Aorta (tissue), 5 donors: Measurements from ENCODE around the gene TRIM37. TPM values are rescaled to one million over a fixed set of nuclear protein-coding genes. Genes with fewer than 3 reads are reported as not detected.
"Not testable (repeated sequence)": the region's sequence is repeated elsewhere in the genome, so short reads cannot be mapped to it uniquely, and the experiment has no call there.

Experiments used
- ATAC-seq: fragments of 200-7000 bp; cut with Tn5 transposase; one replicate; pipeline ENCODE4 v1.9.1; 2022; ENCODE audit warnings: moderate library complexity; ENCODE audit not compliant: low FRiP score
- DNase-seq, 2 donors: peaks; one replicate each; pipeline ENCODE4 v3.0.0-alpha.2; 2020
- H3K27ac ChIP-seq, 2 donors: one replicate each; pipeline ENCODE4 v1.5.1; 2013; ENCODE audit warnings: low read length in 2 of 2, mild to moderate bottlenecking in 2 of 2, moderate library complexity in 2 of 2, control low read depth in 1 of 2, inconsistent platforms in 1 of 2, low read depth in 1 of 2
- H3K27me3 ChIP-seq, 2 donors: one replicate each; pipeline ENCODE4 v1.6.1; 2013; ENCODE audit warnings: control low read depth in 1 of 2, low read length in 1 of 2, mild to moderate bottlenecking in 1 of 2, moderate library complexity in 1 of 2; ENCODE audit not compliant: insufficient read depth in 2 of 2, control insufficient read depth in 1 of 2
- H3K36me3 ChIP-seq, 2 donors: one replicate each; pipeline ENCODE4 v1.6.1; 2013; ENCODE audit warnings: control low read depth in 1 of 2, low read length in 1 of 2, mild to moderate bottlenecking in 1 of 2; ENCODE audit not compliant: insufficient read depth in 2 of 2, control insufficient read depth in 1 of 2
- H3K4me1 ChIP-seq, 2 donors: one replicate each; pipeline ENCODE4 v1.6.1; 2013; ENCODE audit warnings: low read length in 2 of 2, control low read depth in 1 of 2, mild to moderate bottlenecking in 1 of 2, moderate library complexity in 1 of 2; ENCODE audit not compliant: insufficient read depth in 2 of 2, control insufficient read depth in 1 of 2
- H3K4me3 ChIP-seq, 2 donors: one replicate each; pipeline ENCODE4 v1.5.1; 2013; ENCODE audit warnings: low read length in 2 of 2, control low read depth in 1 of 2, mild to moderate bottlenecking in 1 of 2
- H3K9me3 ChIP-seq: one replicate; pipeline ENCODE4 v1.6.1; 2013; ENCODE audit warnings: mild to moderate bottlenecking, low read length; ENCODE audit not compliant: control insufficient read depth
- WGBS, 2 donors: extraction: QIAGEN DNeasy Blood & Tissue Kit; methylation state at CpG; one replicate each; pipeline ENCODE4 v1.1.7; 2013; 5-methylcytosine and 5-hydroxymethylcytosine counted together
- intact Hi-C, 2 donors: fragments of 100-400 bp; cut with DNase I; formaldehyde crosslinking; loops; one replicate each; pipeline versions ENCODE4 v1.14.2 to v1.15.0; 2022
- polyA plus RNA-seq, 2 donors: library from polyadenylated mRNA; stranded (reverse); fragments of 200-250 nt; gene quantifications; one replicate each; pipeline ENCODE4 v1.2.3, GENCODE V29; 2013
- total RNA-seq, 2 donors: library from RNA; stranded (reverse); fragmentation: NEBNext Ultra II Directional; extraction: Animal tissue kit (Norgen Biotek cat#: 25700); gene quantifications; one replicate each; pipeline ENCODE4 v1.2.1, GENCODE V29; 2021
- donor health status: healthy with polysubstance abuse.
- donor health status: Bipolar disorder and iron deficiency.
- donor health status: DM: no; HTN: no; CAD: no.
- donor health status: DM: no; HTN: no; CAD: no.
- donor health status: DM: yes; HTN: yes; CAD: no.

The TRIM37 gene
- total and polyA plus RNA-seq, 4 donors = 7.9 to 23.8 (median 14.2) TPM

- Histone ChIP-seq H3K27ac (no peak overlapping the region), H3K9me3 (no peaks in the 10 kb centered on the region), H3K4me1 (peaks cover 0 to 1% of the 10 kb centered on the region in 2 donors), H3K4me3 (no peak overlapping the region), H3K27me3 (no peaks in the 10 kb centered on the region), H3K36me3 (no peaks in the 10 kb centered on the region)
- DNase-seq = no peak
- no peak for ATAC-seq
- intact Hi-C loops = no loop called here
- 90 to 91% methylated on average over 5 of the region's 5 CpGs for WGBS, 2 donors
These were observed 43.3 kb upstream of the TRIM37 start for GRCh38 chr17:59149841-59150511.

DNA sequence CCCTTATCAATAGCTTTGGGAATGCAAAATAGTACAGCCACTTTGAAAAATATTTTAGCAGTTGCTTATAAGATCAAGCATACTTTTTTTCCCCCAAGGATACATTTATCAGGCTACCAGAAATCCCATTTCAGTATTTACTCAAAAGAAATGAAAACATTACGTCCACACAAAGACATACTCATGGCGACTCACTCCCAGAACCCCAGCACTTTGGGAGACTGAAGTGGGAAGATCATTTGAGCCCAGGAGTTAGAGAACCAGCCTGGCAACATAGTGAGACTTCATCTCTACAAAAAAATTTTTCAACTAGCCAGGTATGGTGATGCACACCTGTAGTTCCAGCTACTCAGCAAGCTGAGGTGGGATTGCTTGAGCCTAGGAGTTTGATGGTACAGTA lies 42.4 kb upstream of the TRIM37 start:
- no peak overlapping the region for H3K27ac ChIP-seq
- H3K4me1 ChIP-seq = peaks cover 0 to 1% of the 10 kb centered on the region in 2 donors
- no peaks in the 10 kb centered on the region for H3K27me3 ChIP-seq
- no peak overlapping the region for H3K4me3 ChIP-seq
- no peaks in the 10 kb centered on the region for H3K9me3 ChIP-seq
- WGBS, 2 donors = 50 to 56% methylated on average over 2 of the region's 2 CpGs
- DNase-seq = no peak
- intact Hi-C loops = no loop called here
- H3K36me3 ChIP-seq = no peaks in the 10 kb centered on the region
- ATAC-seq = no peak

DNA sequence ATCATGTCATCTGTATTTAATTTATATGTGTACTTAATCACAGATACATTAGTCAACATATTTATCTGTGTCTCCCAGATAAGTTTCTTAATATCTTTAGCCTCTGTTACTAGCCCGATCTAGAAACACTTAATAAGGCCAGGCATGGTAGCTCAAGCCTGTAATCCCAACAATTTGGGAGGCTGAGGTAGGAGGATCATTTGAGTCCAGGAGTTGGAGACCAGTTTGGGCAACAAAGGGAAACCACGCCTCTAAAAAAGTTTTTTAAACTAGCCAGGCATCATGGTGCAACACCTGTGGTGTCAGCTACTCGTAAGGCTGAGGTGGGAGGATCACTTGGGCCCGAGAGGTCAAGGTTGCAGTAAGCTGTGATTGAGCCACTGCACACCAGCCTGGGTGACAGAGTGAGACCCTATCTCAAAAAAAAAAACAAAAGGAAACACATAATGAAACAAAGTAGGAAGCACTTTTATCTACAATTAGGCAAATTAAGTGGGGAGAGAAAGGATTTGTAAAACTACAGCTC lies 39.0 kb upstream of the TRIM37 start:
- no peak overlapping the region for H3K27ac ChIP-seq
- ATAC-seq = no peak
- H3K9me3 ChIP-seq = no peaks in the 10 kb centered on the region
- no peaks in the 10 kb centered on the region for H3K36me3 ChIP-seq
- no peaks in the 10 kb centered on the region for H3K4me1 ChIP-seq
- no peaks in the 10 kb centered on the region for H3K27me3 ChIP-seq
- no peak for DNase-seq
- WGBS, 2 donors = 91 to 96% methylated on average over 4 of the region's 4 CpGs
- H3K4me3 ChIP-seq = no peak overlapping the region
- intact Hi-C loops = no loop called here

- Histone ChIP-seq H3K4me3 (no peak overlapping the region), H3K4me1 (no peaks in the 10 kb centered on the region), H3K9me3 (no peaks in the 10 kb centered on the region), H3K27ac (no peak overlapping the region), H3K27me3 (no peaks in the 10 kb centered on the region), H3K36me3 (no peaks in the 10 kb centered on the region)
- DNase-seq (no peak), ATAC-seq (no peak)
- intact Hi-C loops = no loop called here
- 95% methylated on average over 1 of the region's 1 CpG for WGBS, 2 donors
These were observed 35.2 kb upstream of the TRIM37 start for GRCh38 chr17:59141860-59142259.

DNA sequence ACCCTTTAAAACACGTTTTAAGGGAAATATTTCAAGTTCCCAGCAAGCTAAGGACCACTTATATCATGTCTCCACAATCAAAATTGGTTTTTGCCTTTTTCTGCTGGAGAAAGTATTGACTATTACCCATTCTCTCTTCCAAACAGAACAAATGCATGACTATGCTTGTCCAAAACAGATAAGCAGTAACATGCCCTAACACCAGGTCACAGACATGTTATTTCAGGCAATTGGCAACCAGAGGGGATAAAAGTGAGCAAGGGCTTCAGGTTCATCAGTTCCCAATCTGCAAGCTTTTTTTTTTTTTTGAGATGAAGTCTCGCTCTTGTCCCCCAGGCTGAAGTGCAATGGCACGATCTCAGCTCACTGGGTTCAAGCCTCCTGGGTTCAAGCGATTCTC lies 33.3 kb upstream of the TRIM37 start:
- Histone ChIP-seq H3K9me3 (no peaks in the 10 kb centered on the region), H3K27ac (no peak overlapping the region), H3K36me3 (no peaks in the 10 kb centered on the region), H3K4me3 (no peak overlapping the region), H3K4me1 (no peaks in the 10 kb centered on the region), H3K27me3 (no peaks in the 10 kb centered on the region)
- no peak for ATAC-seq
- no peak for DNase-seq
- 92 to 93% methylated on average over 4 of the region's 4 CpGs for WGBS, 2 donors
- intact Hi-C loops = no loop called here

DNA sequence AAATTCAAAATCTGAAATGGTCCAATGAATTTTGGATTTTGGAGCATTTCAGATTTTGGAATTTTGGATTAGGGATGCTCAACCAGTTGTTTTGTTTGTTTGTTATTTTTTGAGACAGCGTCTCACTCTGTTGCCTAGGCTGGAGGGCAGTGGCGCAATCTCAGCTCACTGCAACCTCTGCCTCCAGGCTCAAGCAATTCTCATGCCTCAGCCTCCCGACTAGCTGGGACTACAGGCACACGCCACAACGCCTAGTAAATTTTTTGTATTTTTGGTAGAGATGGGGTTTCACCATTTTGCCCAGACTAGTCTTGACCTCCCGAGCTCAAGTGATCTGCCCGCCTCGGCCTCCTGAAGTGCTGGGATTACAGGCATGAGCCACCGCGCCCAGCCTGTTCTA lies 31.7 kb upstream of the TRIM37 start:
- intact Hi-C loops, H3K4me1 ChIP-seq, DNase-seq, ATAC-seq, H3K27ac ChIP-seq, H3K9me3 ChIP-seq, H3K27me3 ChIP-seq, H3K36me3 ChIP-seq, H3K4me3 ChIP-seq: not testable (repeated sequence)
- 93 to 95% methylated on average over 10 of the region's 10 CpGs for WGBS, 2 donors

DNA sequence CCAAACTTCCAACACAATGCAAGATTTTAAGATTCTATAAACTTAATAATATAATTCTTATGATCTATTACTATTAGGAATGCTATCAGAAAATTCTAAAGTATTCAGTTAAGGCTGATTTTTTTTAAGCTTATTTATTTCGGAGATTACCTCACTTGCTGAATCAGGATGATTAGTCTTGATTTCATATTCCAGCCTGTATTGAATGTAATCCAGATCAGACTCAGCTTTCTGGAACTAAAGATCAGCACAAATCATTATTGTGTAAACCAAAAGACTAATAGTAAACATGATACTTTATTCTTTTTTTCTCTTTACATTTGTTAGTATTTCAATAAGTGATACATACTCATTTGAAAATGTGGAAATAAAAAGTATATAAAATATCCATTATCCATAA lies 24.5 kb upstream of the TRIM37 start:
- Histone ChIP-seq H3K4me3 (no peak overlapping the region), H3K36me3 (no peaks in the 10 kb centered on the region), H3K4me1 (no peaks in the 10 kb centered on the region), H3K27ac (no peak overlapping the region), H3K27me3 (no peaks in the 10 kb centered on the region), H3K9me3 (no peaks in the 10 kb centered on the region)
- DNase-seq (no peak), ATAC-seq (no peak)
- 77 to 79% methylated on average over 1 of the region's 1 CpG for WGBS, 2 donors
- intact Hi-C loops = no loop called here

- DNase-seq (no peak), ATAC-seq (no peak)
- Histone ChIP-seq H3K9me3 (no peaks in the 10 kb centered on the region), H3K4me1 (no peaks in the 10 kb centered on the region), H3K4me3 (no peak overlapping the region), H3K36me3 (no peaks in the 10 kb centered on the region), H3K27ac (no peak overlapping the region), H3K27me3 (no peaks in the 10 kb centered on the region)
- WGBS, 2 donors = 50 to 74% methylated on average over 2 of the region's 2 CpGs
- intact Hi-C loops = no loop called here
These were observed 23.1 kb upstream of the TRIM37 start for GRCh38 chr17:59129814-59130213.

- Histone ChIP-seq H3K4me1 (no peaks in the 10 kb centered on the region), H3K36me3 (no peaks in the 10 kb centered on the region), H3K9me3 (no peaks in the 10 kb centered on the region), H3K27me3 (no peaks in the 10 kb centered on the region), H3K4me3 (no peak overlapping the region), H3K27ac (no peak overlapping the region)
- WGBS, 2 donors = 62 to 76% methylated on average over 3 of the region's 3 CpGs
- no peak for DNase-seq
- no peak for ATAC-seq
- intact Hi-C loops = no loop called here
These were observed 20.2 kb upstream of the TRIM37 start for GRCh38 chr17:59126809-59127417.
